Thoracic aorta endothelial cell (primary cell): Measurements from ENCODE around the gene PRCC. TPM values are rescaled to one million over a fixed set of nuclear protein-coding genes. Genes with fewer than 3 reads are reported as not detected.

ENCODE experiments used
- total RNA-seq: library from RNA; depleted of rRNA; stranded (reverse); fragments of >200 nt; gene quantifications from 2 replicates; pipeline ENCODE4 v1.2.3, GENCODE V29; 2012

The PRCC gene, protein sequence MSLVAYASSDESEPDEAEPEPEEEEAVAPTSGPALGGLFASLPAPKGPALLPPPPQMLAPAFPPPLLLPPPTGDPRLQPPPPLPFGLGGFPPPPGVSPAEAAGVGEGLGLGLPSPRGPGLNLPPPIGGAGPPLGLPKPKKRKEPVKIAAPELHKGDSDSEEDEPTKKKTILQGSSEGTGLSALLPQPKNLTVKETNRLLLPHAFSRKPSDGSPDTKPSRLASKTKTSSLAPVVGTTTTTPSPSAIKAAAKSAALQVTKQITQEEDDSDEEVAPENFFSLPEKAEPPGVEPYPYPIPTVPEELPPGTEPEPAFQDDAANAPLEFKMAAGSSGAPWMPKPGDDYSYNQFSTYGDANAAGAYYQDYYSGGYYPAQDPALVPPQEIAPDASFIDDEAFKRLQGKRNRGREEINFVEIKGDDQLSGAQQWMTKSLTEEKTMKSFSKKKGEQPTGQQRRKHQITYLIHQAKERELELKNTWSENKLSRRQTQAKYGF
- total RNA-seq: 29.5 and 31.9 TPM in 2 replicates

DNA sequence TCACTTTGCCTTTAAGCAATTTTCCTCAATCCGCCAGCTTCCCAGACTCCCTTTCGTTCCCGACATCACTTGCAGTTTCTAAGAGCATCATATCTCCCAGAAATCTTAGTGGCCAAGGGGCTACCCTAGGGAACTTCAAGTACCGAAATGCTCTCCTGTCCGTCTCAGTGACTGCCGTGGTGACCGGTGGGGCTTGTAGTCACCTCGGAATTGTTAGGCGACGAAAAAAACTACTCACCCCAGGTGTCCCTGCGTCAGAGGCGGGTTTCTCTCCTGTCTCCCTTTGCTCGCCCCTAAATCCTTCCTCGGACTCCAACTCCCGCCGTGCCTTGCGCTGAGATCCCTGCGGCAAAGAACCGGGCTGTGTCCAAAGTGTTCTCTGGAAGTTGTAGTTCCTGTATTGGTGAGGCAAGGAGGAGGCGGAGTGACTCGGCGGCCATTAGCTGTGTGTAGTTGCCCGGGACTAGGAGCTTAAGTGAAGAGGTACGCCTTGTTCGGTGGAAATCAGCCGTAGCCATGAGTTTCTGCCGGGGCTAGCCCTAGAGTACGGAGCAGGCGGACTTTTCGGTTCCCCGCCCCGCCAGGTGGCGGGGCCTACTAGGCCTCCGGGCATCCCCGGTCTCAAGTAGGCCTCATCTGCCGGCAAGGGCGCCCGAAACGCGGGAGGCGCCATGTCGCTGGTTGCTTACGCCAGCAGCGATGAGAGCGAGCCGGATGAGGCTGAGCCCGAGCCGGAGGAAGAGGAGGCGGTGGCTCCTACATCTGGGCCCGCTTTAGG lies at the start of gene PRCC:
Gene PRCC, plus strand, starts transcription at position 435 of the 778 bp plus-strand sequence. Its CDS starts 237 bp downstream, at position 672.

DNA sequence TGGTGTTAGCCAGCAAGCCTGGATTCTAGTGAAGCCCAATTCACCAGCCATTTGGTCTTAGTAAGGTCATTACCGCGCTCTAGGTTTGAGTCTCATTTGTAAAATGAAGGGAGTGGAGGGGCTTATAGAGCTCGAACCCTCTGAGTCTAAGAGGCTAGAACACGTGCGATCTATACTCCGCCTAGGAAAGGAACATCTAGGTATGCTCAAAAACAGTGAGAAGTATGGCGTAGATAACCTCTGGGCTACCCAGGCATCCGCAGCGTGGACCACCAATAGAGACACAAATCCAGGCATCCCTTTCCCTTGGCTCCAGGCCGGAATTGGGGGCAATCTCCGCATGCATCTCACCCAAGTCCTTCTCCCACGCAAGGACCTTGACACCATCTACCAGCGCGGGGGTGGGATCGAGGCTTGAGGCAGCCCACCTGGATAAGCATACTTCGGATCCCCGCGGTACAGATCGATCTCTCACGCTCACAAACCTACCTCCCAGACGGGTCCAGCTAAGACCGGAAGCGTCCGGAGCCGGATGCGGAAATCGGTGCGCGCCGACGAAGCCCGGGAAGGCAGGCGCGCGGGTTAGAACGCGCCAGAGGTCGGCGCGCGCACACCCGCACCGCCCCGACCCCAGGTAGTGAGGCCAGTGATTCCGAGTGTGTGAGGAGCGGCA lies 39.3 kb upstream of the PRCC start, which contains the start of gene METTL25B:
Gene METTL25B, plus strand, starts transcription at position 544 of the 673 bp plus-strand sequence. CDS start 636 bp downstream, outside the sequence.

DNA sequence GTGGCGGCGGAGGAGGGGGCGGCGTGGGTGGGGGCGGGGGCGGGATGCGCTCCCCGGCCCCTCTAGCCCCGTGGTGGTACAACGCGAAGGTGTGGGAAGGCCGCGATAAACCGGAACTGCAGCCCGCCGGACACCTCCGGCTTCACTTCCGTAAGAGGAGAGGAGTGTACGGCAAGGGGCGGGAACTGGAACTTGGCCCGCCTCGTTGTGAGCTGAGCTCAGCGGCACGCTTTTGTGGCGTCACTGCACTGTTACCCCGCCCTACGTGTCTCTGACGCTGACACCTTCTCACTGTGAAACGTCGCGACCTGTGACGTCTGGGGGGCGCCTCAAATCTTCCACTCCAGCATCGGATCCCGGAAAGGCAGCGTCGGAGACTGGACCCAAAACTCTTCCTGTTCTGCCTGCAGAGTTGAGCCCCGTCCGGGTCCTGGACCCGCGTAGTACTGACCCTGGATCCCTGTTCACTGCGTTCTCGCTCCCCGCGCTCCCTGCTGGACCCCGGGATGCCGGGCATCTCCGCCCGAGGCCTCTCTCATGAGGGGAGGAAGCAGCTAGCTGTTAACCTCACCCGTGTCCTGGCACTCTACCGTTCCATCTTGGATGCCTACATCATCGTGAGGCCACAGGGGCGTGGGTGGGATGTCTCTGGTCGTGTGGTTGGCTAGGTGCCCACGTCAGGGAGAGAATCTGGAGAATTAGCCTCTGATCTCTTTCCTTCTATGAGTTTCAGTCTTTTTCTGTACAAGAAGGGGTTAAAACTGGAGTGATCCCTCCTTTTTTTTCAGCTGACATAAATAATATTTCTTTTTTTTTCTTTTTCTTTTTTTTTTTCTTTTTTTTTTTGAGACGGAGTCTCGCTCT lies 38.5 kb upstream of the PRCC start, which contains the start of gene ISG20L2:
Gene ISG20L2, minus strand, starts transcription at position 168 of the 864 bp plus-strand sequence. CDS start 1,114 bp downstream, outside the sequence.

DNA sequence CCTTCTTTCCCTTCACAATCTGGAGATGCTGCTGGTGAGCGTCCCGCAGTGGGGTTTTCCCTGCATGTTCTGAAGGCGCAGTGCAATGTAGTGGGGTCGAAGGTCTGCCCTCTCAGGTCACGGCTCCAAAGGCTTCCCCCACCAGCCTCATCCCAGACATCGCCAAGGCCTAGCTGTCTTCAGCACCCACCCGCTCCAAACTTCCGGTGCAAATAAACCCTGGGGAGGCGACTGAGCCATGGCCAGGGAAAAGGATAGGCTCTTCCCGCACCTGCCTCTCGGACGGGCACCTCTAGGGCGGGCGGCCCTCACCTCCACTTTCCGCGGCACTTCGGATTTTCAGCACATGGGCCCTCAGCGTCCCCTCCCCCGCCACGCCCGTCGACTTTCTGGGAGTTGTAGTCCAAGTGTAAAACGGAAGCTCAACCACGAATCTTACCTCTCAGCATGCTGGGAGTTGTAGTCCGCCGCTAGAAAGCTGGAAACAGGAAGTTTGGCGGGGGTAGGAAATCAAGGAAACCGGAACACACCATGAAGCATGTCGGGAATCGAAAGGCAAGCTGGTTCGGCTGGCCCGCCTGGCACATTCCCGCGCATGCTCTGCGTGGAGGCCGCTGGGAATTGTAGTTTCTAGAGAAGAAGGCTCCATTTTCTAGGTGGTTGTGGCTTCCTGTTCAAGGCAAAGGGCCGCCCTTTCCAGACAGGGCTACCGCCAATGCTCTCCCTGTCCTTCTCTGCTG lies 26.4 kb upstream of the PRCC start, which contains the start of gene MRPL24:
Gene MRPL24, minus strand, starts transcription at position 348 of the 740 bp plus-strand sequence. CDS start 2,384 bp downstream, outside the sequence.

DNA sequence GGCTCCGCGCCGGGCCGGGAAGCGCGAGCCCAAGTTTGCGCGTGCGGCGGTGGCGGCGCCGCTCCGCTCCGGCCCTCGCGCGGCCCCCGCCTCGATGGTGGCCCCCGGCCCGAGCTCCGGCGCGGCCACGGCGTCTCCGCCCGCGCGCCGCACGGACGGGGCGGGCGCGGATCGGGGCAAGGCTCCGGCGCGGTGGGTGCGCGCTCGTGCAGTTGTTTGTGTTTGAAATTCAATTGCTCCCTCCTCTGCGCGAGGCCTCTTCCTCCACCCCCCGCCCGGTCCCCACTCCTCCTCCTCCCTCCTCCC lies 15.9 kb upstream of the PRCC start, which contains the start of gene HDGF:
Gene HDGF, minus strand, starts transcription at position 225 of the 306 bp plus-strand sequence. CDS start 246 bp downstream, outside the sequence.

DNA sequence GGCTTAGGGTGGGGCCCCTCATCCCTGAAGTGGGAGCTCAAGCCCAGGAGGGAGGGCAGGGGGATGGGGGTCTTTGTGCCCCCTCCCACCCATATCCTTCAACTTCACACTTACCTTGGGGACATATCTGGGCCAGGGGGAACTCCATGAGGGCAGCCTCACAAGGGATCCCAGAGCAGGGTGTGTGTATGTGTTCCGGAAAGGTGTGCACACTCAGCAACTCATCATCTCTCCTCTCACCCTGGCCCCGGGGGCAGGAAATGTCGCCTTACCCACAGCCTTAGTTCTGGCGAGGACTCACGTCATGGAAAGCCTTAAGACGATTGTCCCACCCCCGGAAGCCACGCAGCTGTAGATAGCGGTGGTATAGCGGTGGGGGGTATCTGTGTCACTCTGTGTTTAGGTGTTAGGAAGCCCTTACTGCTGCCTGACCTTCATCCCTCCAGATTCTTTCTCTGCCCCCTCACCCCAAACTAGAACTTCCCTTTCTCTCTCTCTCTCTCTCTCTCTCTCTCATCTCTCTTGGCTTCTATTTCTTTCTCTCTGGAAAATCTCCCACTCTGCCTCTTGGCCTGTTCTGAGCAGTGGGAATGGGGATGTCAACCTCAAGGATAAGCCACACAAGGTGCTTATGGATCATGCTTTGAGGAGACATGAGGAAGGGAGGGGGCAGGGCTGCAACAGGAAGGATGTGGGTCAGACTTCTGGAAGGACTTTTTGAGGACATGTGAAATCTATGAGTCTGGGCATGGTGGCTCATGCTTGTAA lies 49.4 kb downstream of the PRCC start, which contains the start of gene SH2D2A:
Gene SH2D2A, minus strand, starts transcription at position 288 of the 768 bp plus-strand sequence. Its CDS starts 140 bp downstream, at position 148.

Other genes starting within 250 kb of the PRCC start
- gene IQGAP3, start 195.0 kb upstream of the PRCC start, total RNA-seq: 32.6 and 51.6 TPM in 2 replicates
- not detected in 2 replicates for gene TTC24, start 187.8 kb upstream of the PRCC start, total RNA-seq
- 69.1 and 79.3 TPM in 2 replicates for gene NAXE, start 175.8 kb upstream of the PRCC start, total RNA-seq
- gene GPATCH4, start 166.1 kb upstream of the PRCC start, total RNA-seq: 26.1 and 30.9 TPM in 2 replicates
- not detected in 2 replicates for gene HAPLN2, start 148.1 kb upstream of the PRCC start, total RNA-seq
- not detected in 2 replicates for gene BCAN, start 125.4 kb upstream of the PRCC start, total RNA-seq
- gene NES, start 90.1 kb upstream of the PRCC start, total RNA-seq: 240 and 287 TPM in 2 replicates
- gene CRABP2, start 62.0 kb upstream of the PRCC start, total RNA-seq: 0.72 and 1.2 TPM in 2 replicates
- gene METTL25B, start 39.1 kb upstream of the PRCC start, total RNA-seq: 10.0 and 13.0 TPM in 2 replicates
- 28.3 and 30.5 TPM in 2 replicates for gene ISG20L2, start 38.8 kb upstream of the PRCC start, total RNA-seq
- gene MRPL24, start 26.4 kb upstream of the PRCC start, total RNA-seq: 42.4 and 46.3 TPM in 2 replicates
- 227 and 275 TPM in 2 replicates for gene HDGF, start 15.9 kb upstream of the PRCC start, total RNA-seq
- gene SH2D2A, start 49.3 kb downstream of the PRCC start, total RNA-seq: 0.27 and 0.65 TPM in 2 replicates
- not detected in 2 replicates for gene INSRR, start 91.6 kb downstream of the PRCC start, total RNA-seq
- not detected in 2 replicates for gene NTRK1, start 93.3 kb downstream of the PRCC start, total RNA-seq
- 45.9 and 50.5 TPM in 2 replicates for gene PEAR1, start 126.2 kb downstream of the PRCC start, total RNA-seq
- gene LRRC71, start 153.1 kb downstream of the PRCC start, total RNA-seq: 0.27 and 0.36 TPM in 2 replicates